Kidney epithelial cell (primary cell): ENCODE results near the gene MPRIP. TPM values are rescaled to one million over a fixed set of nuclear protein-coding genes. Genes with fewer than 3 reads are reported as not detected.

ENCODE experiments used
- DNase-seq: peaks from one replicate; pipeline ENCODE4 v3.0.0-alpha.2; 2010; ENCODE audit warnings: low read depth
- H3K27me3 ChIP-seq: 2 replicates; pipeline ENCODE4 v1.6.0; 2011; ENCODE audit warnings: low read length; ENCODE audit not compliant: control insufficient read depth, insufficient read depth
- H3K36me3 ChIP-seq: 2 replicates; pipeline ENCODE4 v1.5.1; 2011; ENCODE audit warnings: low read length; ENCODE audit not compliant: control insufficient read depth, insufficient read depth
- H3K4me3 ChIP-seq: 2 replicates; pipeline ENCODE4 v1.5.1; 2011; ENCODE audit warnings: low read depth, mild to moderate bottlenecking, control low read depth, low read length
- CTCF ChIP-seq: IDR thresholded peaks from 2 replicates; pipeline ENCODE4 v1.5.1; 2011; ENCODE audit warnings: mild to moderate bottlenecking, moderate library complexity, low read length, control low read depth, inconsistent platforms; ENCODE audit not compliant: insufficient read depth, poor library complexity, severe bottlenecking
- total RNA-seq: library from RNA; depleted of rRNA; stranded (reverse); fragments of >200 nt; gene quantifications from 2 replicates; pipeline ENCODE4 v1.2.3, GENCODE V29; 2015

The MPRIP gene
- total RNA-seq, 1 donor from 2014 or later: 99.6 TPM

GRCh38 chr17:17121162-17121561, 78.9 kb downstream of the MPRIP start:
- H3K4me3 ChIP-seq: no peak overlapping the region
- no peaks in the 10 kb centered on the region for H3K27me3 ChIP-seq
- DNase-seq: no peak
- H3K36me3 ChIP-seq: no peaks in the 10 kb centered on the region
- no peak for TF ChIP-seq CTCF

GRCh38 chr17:17122781-17123483, 80.7 kb downstream of the MPRIP start:
- no peak overlapping the region for H3K4me3 ChIP-seq
- no peak for TF ChIP-seq CTCF
- no peak for DNase-seq
- H3K27me3 ChIP-seq: no peaks in the 10 kb centered on the region
- H3K36me3 ChIP-seq: no peaks in the 10 kb centered on the region

- no peak for DNase-seq
- H3K4me3 ChIP-seq: no peak overlapping the region
- no peaks in the 10 kb centered on the region for H3K27me3 ChIP-seq
- TF ChIP-seq CTCF: no peak
- H3K36me3 ChIP-seq: no peaks in the 10 kb centered on the region
Observed at GRCh38 chr17:17124341-17124740, 82.1 kb downstream of the MPRIP start.

GRCh38 chr17:17125136-17126084, 83.2 kb downstream of the MPRIP start:
- no peak for TF ChIP-seq CTCF
- H3K36me3 ChIP-seq: no peaks in the 10 kb centered on the region
- no peak overlapping the region for H3K4me3 ChIP-seq
- no peaks in the 10 kb centered on the region for H3K27me3 ChIP-seq
- DNase-seq: no peak

- no peak for TF ChIP-seq CTCF
- H3K36me3 ChIP-seq: peaks cover 1% of the 10 kb centered on the region
Observed at GRCh38 chr17:17126131-17127110, 84.2 kb downstream of the MPRIP start.

More at GRCh38 chr17:17126131-17127110, 84.2 kb downstream of the MPRIP start:
- H3K4me3 ChIP-seq: no peak overlapping the region
- DNase-seq: no peak
- no peaks in the 10 kb centered on the region for H3K27me3 ChIP-seq
